PC-3 (cell line): Measurements from ENCODE around the gene ANK2.

Source experiments
- CTCF ChIP-seq: fragments of 300-600 bp; sonication (generic); conservative IDR thresholded peaks from 2 replicates; pipeline ENCODE4 v1.5.1; 2017; ENCODE audit warnings: antibody characterized with exemption, low read depth, mild to moderate bottlenecking, low read length
- EZH2 ChIP-seq: fragments of 300-600 bp; sonication (generic); IDR thresholded peaks from one replicate; pipeline ENCODE4 v1.6.1; 2017; ENCODE audit warnings: antibody characterized with exemption, mild to moderate bottlenecking, low read length; ENCODE audit not compliant: unreplicated experiment
- EZH2phosphoT487 ChIP-seq: fragments of 300-600 bp; sonication (generic); IDR thresholded peaks from 2 replicates; pipeline ENCODE4 v1.6.1; 2018; ENCODE audit warnings: mild to moderate bottlenecking, antibody characterized with exemption, low read length, borderline replicate concordance

- TF ChIP-seq CTCF: no peak
- no peak for TF ChIP-seq EZH2
- TF ChIP-seq EZH2phosphoT487: no peak
These were observed 63.7 kb downstream of the ANK2 start for GRCh38 chr4:113113151-113113550.
